ENCODE measurements around the gene RASSF3.

DNA sequence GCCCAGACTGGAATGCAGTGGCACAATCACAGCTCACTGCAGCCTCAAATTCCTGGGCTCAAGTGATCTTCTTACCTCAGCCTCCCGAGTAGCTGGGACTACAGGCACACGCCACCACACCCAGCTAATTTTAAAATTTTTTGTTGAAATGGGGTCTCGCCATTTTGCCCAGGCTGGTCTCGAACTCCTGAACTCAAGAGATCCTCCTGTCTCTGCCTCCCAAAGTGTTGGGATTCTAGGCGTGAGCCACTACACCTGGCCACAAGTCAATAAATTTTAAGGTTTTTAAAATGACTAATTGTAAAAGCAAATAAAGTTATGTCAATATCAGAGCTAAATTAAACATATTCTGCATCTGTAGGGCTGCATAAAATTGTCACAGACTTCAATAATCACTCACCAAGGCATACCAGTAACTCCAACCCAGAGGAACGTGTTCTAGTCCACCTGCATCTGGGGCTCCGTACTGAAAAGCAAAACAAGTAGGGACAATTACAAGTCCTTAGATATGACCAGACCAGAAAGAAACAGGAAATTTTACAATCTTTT is 135.0 kb downstream of the RASSF3 start:
- no peak for TF ChIP-seq GATA2 (IDR thresholded peaks at IDR 0.05; ENCODE audit: low read depth, low read length)
- TF ChIP-seq GATA3 (IDR thresholded peaks at IDR 0.05; ENCODE audit: low read depth, low read length), result no peak

All from SH-SY5Y (cell line).